ENCODE results near the gene TPO.
"Not testable (repeated sequence)": the region's sequence is repeated elsewhere in the genome, so short reads cannot be mapped to it uniquely, and the experiment has no call there.

The TPO gene

GRCh38 chr2:1488181-1488671 lies 75.0 kb downstream of the TPO start:
- no peak for DNase-seq

GRCh38 chr2:1488851-1489250 lies 75.6 kb downstream of the TPO start:
- no peak for DNase-seq

- no peak for DNase-seq
These were observed 76.2 kb downstream of the TPO start for GRCh38 chr2:1489486-1489885.

GRCh38 chr2:1490381-1490780 lies 77.1 kb downstream of the TPO start:
- not testable (repeated sequence) for DNase-seq

- DNase-seq, result no peak
These were observed 78.5 kb downstream of the TPO start for GRCh38 chr2:1491751-1492150.

GRCh38 chr2:1492231-1492630 lies 79.0 kb downstream of the TPO start:
- DNase-seq, result not testable (repeated sequence)

GRCh38 chr2:1492711-1493430 lies 79.6 kb downstream of the TPO start:
- no peak for DNase-seq

- DNase-seq, result no peak
These were observed 80.3 kb downstream of the TPO start for GRCh38 chr2:1493431-1494126.

- DNase-seq, result no peak
These were observed 81.0 kb downstream of the TPO start for GRCh38 chr2:1494257-1494656.

- DNase-seq, result no peak
These were observed 81.6 kb downstream of the TPO start for GRCh38 chr2:1494906-1495305.

- no peak for DNase-seq
These were observed 82.6 kb downstream of the TPO start for GRCh38 chr2:1495676-1496358.

- DNase-seq, result no peak
These were observed 83.1 kb downstream of the TPO start for GRCh38 chr2:1496359-1496821.

GRCh38 chr2:1497122-1497611 lies 83.9 kb downstream of the TPO start:
- no peak for DNase-seq

- no peak for DNase-seq
These were observed 84.9 kb downstream of the TPO start for GRCh38 chr2:1498176-1498575.

GRCh38 chr2:1499033-1499795 lies 86.0 kb downstream of the TPO start:
- DNase-seq, result no peak

- no peak for DNase-seq
These were observed 88.0 kb downstream of the TPO start for GRCh38 chr2:1501038-1501851.

- DNase-seq, result no peak
These were observed 88.7 kb downstream of the TPO start for GRCh38 chr2:1501991-1502390.

- no peak for DNase-seq
These were observed 89.6 kb downstream of the TPO start for GRCh38 chr2:1502891-1503304.

- DNase-seq, result no peak
These were observed 90.4 kb downstream of the TPO start for GRCh38 chr2:1503471-1504310.

GRCh38 chr2:1504311-1504750 lies 91.1 kb downstream of the TPO start:
- DNase-seq, result no peak

GRCh38 chr2:1505031-1505441 lies 91.8 kb downstream of the TPO start:
- no peak for DNase-seq
